Subcutaneous abdominal adipose tissue (tissue), 5 donors: ENCODE results near the gene ELOA.
"Not testable (repeated sequence)": the region's sequence is repeated elsewhere in the genome, so short reads cannot be mapped to it uniquely, and the experiment has no call there.

Source experiments
- H3K27ac ChIP-seq: one replicate; pipeline ENCODE4 v1.7.0; 2013; ENCODE audit warnings: low read depth, mild to moderate bottlenecking, inconsistent platforms, low read length, moderate library complexity
- H3K27me3 ChIP-seq, 5 donors: one replicate each; pipeline ENCODE4 v1.7.0; 2013; ENCODE audit warnings: low read length in 5 of 5, inconsistent platforms in 1 of 5; ENCODE audit not compliant: control insufficient read depth in 5 of 5, insufficient read depth in 4 of 5
- H3K36me3 ChIP-seq, 5 donors: one replicate each; pipeline ENCODE4 v1.7.0; 2013; ENCODE audit warnings: low read length in 5 of 5; ENCODE audit not compliant: control insufficient read depth in 5 of 5, insufficient read depth in 5 of 5
- H3K4me1 ChIP-seq, 5 donors: one replicate each; pipeline ENCODE4 v1.7.0; 2013; ENCODE audit warnings: low read length in 5 of 5, mild to moderate bottlenecking in 3 of 5, moderate library complexity in 1 of 5; ENCODE audit not compliant: control insufficient read depth in 5 of 5, insufficient read depth in 5 of 5
- H3K4me3 ChIP-seq, 5 donors: one replicate each; pipeline ENCODE4 v1.7.0; 2013; ENCODE audit warnings: low read length in 5 of 5, low read depth in 1 of 5
- H3K9ac ChIP-seq, 5 donors: one replicate each; pipeline ENCODE4 v1.7.0; 2013; ENCODE audit warnings: low read length in 5 of 5, mild to moderate bottlenecking in 4 of 5, moderate library complexity in 3 of 5
- H3K9me3 ChIP-seq, 5 donors: one replicate each; pipeline ENCODE4 v1.7.0; 2013; ENCODE audit warnings: low read length in 5 of 5; ENCODE audit not compliant: control insufficient read depth in 5 of 5
- donor health status: healthy.
- donor health status: healthy.
- donor health status: healthy.
- donor health status: healthy.
- donor health status: healthy.

ELOA gene

DNA sequence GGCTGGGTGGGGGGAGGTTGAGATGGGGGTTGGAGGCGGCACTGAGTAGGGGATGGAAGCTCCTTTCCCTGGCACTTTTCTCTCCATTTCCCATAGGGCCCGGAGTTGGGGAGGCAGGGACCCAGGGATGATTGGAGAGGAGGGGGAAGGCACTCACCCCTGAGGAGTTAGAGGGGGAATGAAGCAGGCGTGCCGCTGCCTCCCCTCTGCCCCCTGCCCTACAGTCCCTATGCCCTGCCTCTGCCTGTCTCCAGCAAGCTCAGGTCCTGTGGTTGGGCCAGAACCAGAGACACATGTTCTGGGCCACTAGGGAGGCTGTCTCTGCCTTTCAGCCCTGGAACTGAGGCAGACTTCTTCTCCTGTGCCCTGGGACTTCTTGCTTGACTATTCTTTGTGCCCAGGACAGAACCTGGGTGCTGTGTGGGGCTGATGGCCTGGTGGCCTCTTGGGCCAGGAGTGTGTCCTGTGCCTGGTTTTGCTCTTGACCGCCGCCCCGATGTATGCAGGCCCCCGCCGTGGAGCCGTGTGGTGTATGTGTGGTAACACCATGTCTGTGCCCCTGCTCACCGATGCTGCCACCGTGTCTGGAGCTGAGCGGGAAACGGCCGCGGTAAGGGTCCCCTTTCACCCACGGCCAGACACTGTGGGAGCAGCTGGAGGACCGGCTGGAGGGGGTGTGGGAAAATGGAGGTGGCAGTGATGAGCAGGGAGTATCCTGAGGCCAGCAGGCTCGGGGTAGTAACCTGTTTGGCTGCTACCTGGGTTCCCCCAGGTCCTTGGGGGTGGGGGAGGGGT lies 49.1 kb downstream of the ELOA start:
- no peak overlapping the region for H3K27ac ChIP-seq
- H3K27me3 ChIP-seq: no peaks in the 10 kb centered on the region
- H3K9me3 ChIP-seq: no peaks in the 10 kb centered on the region
- H3K4me1 ChIP-seq: peaks cover 9 to 29% (median 23%) of the 10 kb centered on the region in 5 donors
- peaks cover 0 to 61% (median 37%) of the 10 kb centered on the region in 5 donors for H3K36me3 ChIP-seq
- peak overlapping the region in 4 of 5 donors; percentile 32 to 75 (median 35) for H3K4me3 ChIP-seq
- H3K9ac ChIP-seq: peak overlapping the region in 3 of 5 donors; percentile 4 to 64 (median 59)

- H3K4me1 ChIP-seq: peaks cover 9 to 29% (median 23%) of the 10 kb centered on the region in 5 donors
- no peaks in the 10 kb centered on the region for H3K9me3 ChIP-seq
- H3K27ac ChIP-seq: no peak overlapping the region
- peaks cover 0 to 61% (median 36%) of the 10 kb centered on the region in 5 donors for H3K36me3 ChIP-seq
- no peaks in the 10 kb centered on the region for H3K27me3 ChIP-seq
- peak overlapping the region in 1 of 5 donors; percentile 64 for H3K9ac ChIP-seq
- H3K4me3 ChIP-seq: no peak overlapping the region
These were observed 49.9 kb downstream of the ELOA start for GRCh38 chr1:23793018-23793781.

DNA sequence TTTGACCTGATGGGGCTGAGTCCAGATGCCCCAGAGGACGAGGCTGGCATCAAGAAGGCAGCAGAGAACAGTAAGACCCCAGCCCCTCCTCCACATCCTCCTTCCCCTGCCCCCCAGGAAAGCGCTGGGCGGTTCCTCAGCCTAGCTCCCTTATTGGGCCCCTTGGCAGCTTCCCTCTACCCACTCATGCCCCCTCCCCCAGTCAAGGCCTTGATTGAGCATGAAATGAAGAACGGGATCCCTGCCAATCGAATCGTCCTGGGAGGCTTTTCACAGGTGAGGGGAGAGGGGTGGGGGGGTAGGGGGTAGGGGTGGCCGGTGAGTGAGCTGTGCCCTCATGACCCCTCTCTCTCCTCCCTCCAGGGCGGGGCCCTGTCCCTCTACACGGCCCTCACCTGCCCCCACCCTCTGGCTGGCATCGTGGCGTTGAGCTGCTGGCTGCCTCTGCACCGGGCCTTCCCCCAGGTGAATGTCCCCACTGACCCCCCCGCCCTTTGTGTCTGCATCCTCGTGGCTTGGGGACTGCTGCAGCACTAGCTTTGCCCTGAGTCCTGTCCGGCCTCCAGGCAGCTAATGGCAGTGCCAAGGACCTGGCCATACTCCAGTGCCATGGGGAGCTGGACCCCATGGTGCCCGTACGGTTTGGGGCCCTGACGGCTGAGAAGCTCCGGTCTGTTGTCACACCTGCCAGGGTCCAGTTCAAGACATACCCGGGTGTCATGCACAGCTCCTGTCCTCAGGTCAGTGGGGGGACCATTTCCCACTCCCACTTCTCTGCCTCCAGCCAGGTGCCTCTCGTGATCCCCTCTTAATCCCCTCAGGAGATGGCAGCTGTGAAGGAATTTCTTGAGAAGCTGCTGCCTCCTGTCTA lies 50.8 kb downstream of the ELOA start:
- H3K27ac ChIP-seq: no peak overlapping the region
- H3K4me1 ChIP-seq: peaks cover 9 to 32% (median 28%) of the 10 kb centered on the region in 5 donors
- no peak overlapping the region for H3K4me3 ChIP-seq
- no peak overlapping the region for H3K9ac ChIP-seq
- no peaks in the 10 kb centered on the region for H3K27me3 ChIP-seq
- peaks cover 0 to 57% (median 37%) of the 10 kb centered on the region in 5 donors for H3K36me3 ChIP-seq
- no peaks in the 10 kb centered on the region for H3K9me3 ChIP-seq

- not testable (repeated sequence) for H3K4me3 ChIP-seq, H3K9me3 ChIP-seq, H3K27me3 ChIP-seq, H3K27ac ChIP-seq, H3K9ac ChIP-seq
- H3K4me1 ChIP-seq: peaks cover 9 to 39% (median 35%) of the 10 kb centered on the region in 5 donors
- peaks cover 0 to 56% (median 37%) of the 10 kb centered on the region in 5 donors for H3K36me3 ChIP-seq
These were observed 51.5 kb downstream of the ELOA start for GRCh38 chr1:23794732-23795182.

DNA sequence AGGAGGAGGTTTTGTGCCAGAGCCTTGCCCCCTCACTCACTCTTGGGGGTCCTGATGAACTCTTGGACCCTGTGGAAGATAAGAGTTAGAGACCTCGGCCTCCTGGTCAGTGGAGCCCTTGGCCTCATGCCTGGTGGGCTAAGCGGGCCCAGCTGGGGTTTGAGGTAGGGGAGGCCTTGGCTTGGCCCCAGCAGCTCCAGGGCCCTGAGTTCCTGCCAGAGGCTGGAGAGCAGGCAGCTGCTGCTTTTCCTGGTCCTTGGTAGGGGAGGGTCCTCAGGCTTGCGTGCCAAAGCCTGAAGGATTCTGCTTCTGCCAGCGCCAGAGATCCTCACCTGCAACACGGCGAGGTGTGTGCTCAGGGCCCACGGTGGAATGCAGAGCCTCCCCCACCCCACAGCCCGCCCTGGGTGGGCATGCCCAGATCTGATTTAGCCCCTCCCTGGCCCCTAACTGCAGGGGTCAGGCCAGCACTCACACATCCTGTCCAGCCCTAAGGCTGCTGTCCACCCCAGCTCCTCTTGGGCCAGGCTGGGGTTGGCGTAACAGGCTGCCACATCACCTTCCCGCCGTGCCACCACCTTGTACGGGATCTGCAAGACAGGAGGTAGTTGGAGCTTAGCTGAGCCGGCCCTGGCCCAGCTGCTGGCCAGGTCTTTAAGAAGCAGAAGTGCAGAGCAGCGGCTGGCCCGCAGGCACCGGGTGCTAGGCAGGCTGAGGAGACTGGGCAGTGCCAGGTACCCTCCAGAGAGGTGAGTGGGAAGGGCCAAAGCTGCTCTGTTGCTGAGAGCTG lies 52.6 kb downstream of the ELOA start:
- Histone ChIP-seq H3K4me3 (no peak overlapping the region), H3K9me3 (no peaks in the 10 kb centered on the region), H3K27me3 (no peaks in the 10 kb centered on the region), H3K27ac (no peak overlapping the region), H3K4me1 (peaks cover 4 to 37% (median 30%) of the 10 kb centered on the region in 5 donors), H3K36me3 (peaks cover 0 to 56% (median 37%) of the 10 kb centered on the region in 5 donors), H3K9ac (no peak overlapping the region)

- Histone ChIP-seq H3K27ac (no peak overlapping the region), H3K36me3 (peaks cover 0 to 56% (median 37%) of the 10 kb centered on the region in 5 donors), H3K9ac (no peak overlapping the region), H3K4me3 (no peak overlapping the region), H3K27me3 (no peaks in the 10 kb centered on the region), H3K9me3 (no peaks in the 10 kb centered on the region), H3K4me1 (peaks cover 4 to 40% (median 33%) of the 10 kb centered on the region in 5 donors)
These were observed 53.4 kb downstream of the ELOA start for GRCh38 chr1:23796466-23797271.

GRCh38 chr1:23797478-23798448 lies 54.5 kb downstream of the ELOA start:
- peaks cover 0 to 34% (median 23%) of the 10 kb centered on the region in 5 donors for H3K4me1 ChIP-seq
- H3K27me3 ChIP-seq: no peaks in the 10 kb centered on the region
- no peak overlapping the region for H3K27ac ChIP-seq
- H3K9me3 ChIP-seq: no peaks in the 10 kb centered on the region
- H3K36me3 ChIP-seq: peaks cover 0 to 53% (median 37%) of the 10 kb centered on the region in 5 donors
- peak overlapping the region in 1 of 5 donors; percentile 26 for H3K9ac ChIP-seq
- no peak overlapping the region for H3K4me3 ChIP-seq

DNA sequence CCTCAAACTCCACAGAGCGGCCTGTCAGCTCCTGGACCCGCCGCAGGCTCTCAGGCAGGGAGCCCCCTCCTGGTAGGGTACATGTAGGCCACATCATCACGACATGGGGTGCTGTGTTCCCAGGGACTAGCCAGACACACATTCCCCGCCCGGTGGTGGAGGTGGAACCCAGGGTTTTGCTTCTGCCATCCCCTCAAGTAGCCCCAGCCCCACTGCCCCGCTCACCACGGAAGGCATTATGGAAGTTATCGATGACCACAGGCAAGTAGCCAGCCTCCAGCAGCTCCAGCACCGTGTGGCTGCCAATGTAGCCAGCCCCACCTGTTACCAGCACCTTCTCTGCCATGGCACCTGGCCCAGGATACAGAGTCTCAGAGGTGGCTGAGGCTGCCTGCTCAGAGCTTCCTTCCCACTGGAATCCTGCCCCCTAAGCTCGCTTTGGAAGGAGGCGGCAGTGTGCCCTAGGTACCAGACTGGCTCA lies 55.4 kb downstream of the ELOA start:
- peaks cover 0 to 45% (median 29%) of the 10 kb centered on the region in 5 donors for H3K36me3 ChIP-seq
- H3K27me3 ChIP-seq: no peaks in the 10 kb centered on the region
- peaks cover 0 to 30% (median 23%) of the 10 kb centered on the region in 5 donors for H3K4me1 ChIP-seq
- no peak overlapping the region for H3K9ac ChIP-seq
- H3K27ac ChIP-seq: peak overlapping the region; percentile 95
- no peaks in the 10 kb centered on the region for H3K9me3 ChIP-seq
- H3K4me3 ChIP-seq: peak overlapping the region in 2 of 5 donors; percentile 73 to 79
